ENCODE measurements around the gene FAM193B. TPM values are rescaled to one million over a fixed set of nuclear protein-coding genes. Genes with fewer than 3 reads are reported as not detected.

Gene FAM193B
- total RNA-seq, 2 experiments from 2014 or later, result 47.2 to 52.9 TPM

- peak overlapping the region; percentile 25 for H3K27ac Mint-ChIP-seq
- peak overlapping the region; percentile 82 for H3K4me3 Mint-ChIP-seq
- H3K27me3 Mint-ChIP-seq, result no peaks in the 10 kb centered on the region
- no peaks in the 10 kb centered on the region for H3K9me3 Mint-ChIP-seq
- peaks cover 31% of the 10 kb centered on the region for H3K4me1 Mint-ChIP-seq
- DNase-seq, result peak; percentile 58
- H3K36me3 Mint-ChIP-seq, result peaks cover 10% of the 10 kb centered on the region
Observed at GRCh38 chr5:177553671-177554429, 513 bp downstream of the FAM193B start.

GRCh38 chr5:177552839-177553455, 1.4 kb downstream of the FAM193B start:
- H3K9me3 Mint-ChIP-seq, result no peaks in the 10 kb centered on the region

GRCh38 chr5:177550122-177550521, 4.2 kb downstream of the FAM193B start:
- Mint-ChIP-seq H3K9me3 (no peaks in the 10 kb centered on the region), H3K27me3 (no peaks in the 10 kb centered on the region), H3K36me3 (peaks cover 10% of the 10 kb centered on the region), H3K4me3 (no peak overlapping the region), H3K27ac (no peak overlapping the region), H3K4me1 (peaks cover 29% of the 10 kb centered on the region)
- DNase-seq, result no peak

More at GRCh38 chr5:177552839-177553455, 1.4 kb downstream of the FAM193B start:
- Mint-ChIP-seq H3K27ac (no peak overlapping the region), H3K27me3 (no peaks in the 10 kb centered on the region), H3K4me3 (peak overlapping the region; percentile 82), H3K36me3 (peaks cover 10% of the 10 kb centered on the region), H3K4me1 (peaks cover 31% of the 10 kb centered on the region)
- peak; percentile 3 for DNase-seq

- Mint-ChIP-seq H3K4me1 (peaks cover 27% of the 10 kb centered on the region), H3K36me3 (peaks cover 10% of the 10 kb centered on the region), H3K4me3 (no peak overlapping the region), H3K27me3 (no peaks in the 10 kb centered on the region), H3K27ac (no peak overlapping the region), H3K9me3 (no peaks in the 10 kb centered on the region)
- no peak for DNase-seq
Observed at GRCh38 chr5:177548495-177548894, 5.9 kb downstream of the FAM193B start.

GRCh38 chr5:177547736-177548135, 6.6 kb downstream of the FAM193B start:
- Mint-ChIP-seq H3K9me3 (no peaks in the 10 kb centered on the region), H3K4me3 (no peak overlapping the region), H3K27ac (no peak overlapping the region), H3K36me3 (peaks cover 9% of the 10 kb centered on the region), H3K27me3 (no peaks in the 10 kb centered on the region), H3K4me1 (peaks cover 21% of the 10 kb centered on the region)
- no peak for DNase-seq

GRCh38 chr5:177546258-177546741, 8.1 kb downstream of the FAM193B start:
- Mint-ChIP-seq H3K36me3 (no peaks in the 10 kb centered on the region), H3K4me1 (peaks cover 13% of the 10 kb centered on the region), H3K27ac (no peak overlapping the region)

GRCh38 chr5:177545487-177546257, 8.7 kb downstream of the FAM193B start:
- H3K27ac Mint-ChIP-seq, result no peak overlapping the region
- H3K9me3 Mint-ChIP-seq, result no peaks in the 10 kb centered on the region
- H3K27me3 Mint-ChIP-seq, result no peaks in the 10 kb centered on the region
- H3K36me3 Mint-ChIP-seq, result no peaks in the 10 kb centered on the region
- H3K4me3 Mint-ChIP-seq, result no peak overlapping the region
- no peak for DNase-seq
- H3K4me1 Mint-ChIP-seq, result peaks cover 12% of the 10 kb centered on the region

More at GRCh38 chr5:177546258-177546741, 8.1 kb downstream of the FAM193B start:
- no peak overlapping the region for H3K4me3 Mint-ChIP-seq
- H3K9me3 Mint-ChIP-seq, result no peaks in the 10 kb centered on the region
- no peaks in the 10 kb centered on the region for H3K27me3 Mint-ChIP-seq
- DNase-seq, result no peak

- no peak for DNase-seq
- no peaks in the 10 kb centered on the region for H3K9me3 Mint-ChIP-seq
- H3K4me1 Mint-ChIP-seq, result peaks cover 7% of the 10 kb centered on the region
- H3K36me3 Mint-ChIP-seq, result no peaks in the 10 kb centered on the region
- no peak overlapping the region for H3K27ac Mint-ChIP-seq
- no peaks in the 10 kb centered on the region for H3K27me3 Mint-ChIP-seq
- no peak overlapping the region for H3K4me3 Mint-ChIP-seq
Observed at GRCh38 chr5:177542816-177543465, 11.4 kb downstream of the FAM193B start.

- Mint-ChIP-seq H3K27me3 (no peaks in the 10 kb centered on the region), H3K4me3 (no peak overlapping the region)
Observed at GRCh38 chr5:177540438-177540837, 13.9 kb downstream of the FAM193B start.

GRCh38 chr5:177539411-177539810, 15.0 kb downstream of the FAM193B start:
- Mint-ChIP-seq H3K27me3 (no peaks in the 10 kb centered on the region), H3K4me1 (peaks cover 5% of the 10 kb centered on the region), H3K4me3 (no peak overlapping the region), H3K27ac (no peak overlapping the region), H3K36me3 (peaks cover 2% of the 10 kb centered on the region), H3K9me3 (no peaks in the 10 kb centered on the region)
- DNase-seq, result no peak

More at GRCh38 chr5:177540438-177540837, 13.9 kb downstream of the FAM193B start:
- Mint-ChIP-seq H3K4me1 (peaks cover 5% of the 10 kb centered on the region), H3K9me3 (no peaks in the 10 kb centered on the region), H3K27ac (no peak overlapping the region), H3K36me3 (peaks cover under 1% of the 10 kb centered on the region)
- no peak for DNase-seq

GRCh38 chr5:177538876-177539275, 15.5 kb downstream of the FAM193B start:
- no peak for DNase-seq
- H3K36me3 Mint-ChIP-seq, result peaks cover 2% of the 10 kb centered on the region
- no peak overlapping the region for H3K4me3 Mint-ChIP-seq
- H3K4me1 Mint-ChIP-seq, result peaks cover 5% of the 10 kb centered on the region
- no peak overlapping the region for H3K27ac Mint-ChIP-seq
- H3K9me3 Mint-ChIP-seq, result no peaks in the 10 kb centered on the region
- H3K27me3 Mint-ChIP-seq, result no peaks in the 10 kb centered on the region

GRCh38 chr5:177537389-177538361, 16.7 kb downstream of the FAM193B start:
- DNase-seq, result no peak
- H3K4me3 Mint-ChIP-seq, result no peak overlapping the region
- H3K27ac Mint-ChIP-seq, result no peak overlapping the region
- H3K36me3 Mint-ChIP-seq, result peaks cover 2% of the 10 kb centered on the region
- H3K27me3 Mint-ChIP-seq, result no peaks in the 10 kb centered on the region
- H3K4me1 Mint-ChIP-seq, result no peaks in the 10 kb centered on the region
- no peaks in the 10 kb centered on the region for H3K9me3 Mint-ChIP-seq

GRCh38 chr5:177536386-177536785, 18.0 kb downstream of the FAM193B start:
- DNase-seq, result no peak
- peaks cover 5% of the 10 kb centered on the region for H3K36me3 Mint-ChIP-seq
- no peak overlapping the region for H3K4me3 Mint-ChIP-seq
- H3K27me3 Mint-ChIP-seq, result no peaks in the 10 kb centered on the region
- H3K27ac Mint-ChIP-seq, result no peak overlapping the region
- no peaks in the 10 kb centered on the region for H3K4me1 Mint-ChIP-seq
- no peaks in the 10 kb centered on the region for H3K9me3 Mint-ChIP-seq

GRCh38 chr5:177535125-177535524, 19.2 kb downstream of the FAM193B start:
- no peak overlapping the region for H3K4me3 Mint-ChIP-seq
- no peak overlapping the region for H3K27ac Mint-ChIP-seq
- H3K9me3 Mint-ChIP-seq, result no peaks in the 10 kb centered on the region
- peaks cover 8% of the 10 kb centered on the region for H3K36me3 Mint-ChIP-seq
- DNase-seq, result no peak
- no peaks in the 10 kb centered on the region for H3K4me1 Mint-ChIP-seq
- H3K27me3 Mint-ChIP-seq, result no peaks in the 10 kb centered on the region
